GM18867 (cell line): ENCODE results near the gene PHYKPL.

ENCODE experiments used
- ATAC-seq: cut with Tn5 transposase; IDR thresholded peaks from one replicate; pipeline ENCODE4 v1.9.1; 2021; ENCODE audit warnings: mild to moderate bottlenecking, moderate library complexity; ENCODE audit not compliant: unreplicated experiment

The PHYKPL gene

GRCh38 chr5:178224403-178224802, 8.2 kb downstream of the PHYKPL start:
- no peak for ATAC-seq

DNA sequence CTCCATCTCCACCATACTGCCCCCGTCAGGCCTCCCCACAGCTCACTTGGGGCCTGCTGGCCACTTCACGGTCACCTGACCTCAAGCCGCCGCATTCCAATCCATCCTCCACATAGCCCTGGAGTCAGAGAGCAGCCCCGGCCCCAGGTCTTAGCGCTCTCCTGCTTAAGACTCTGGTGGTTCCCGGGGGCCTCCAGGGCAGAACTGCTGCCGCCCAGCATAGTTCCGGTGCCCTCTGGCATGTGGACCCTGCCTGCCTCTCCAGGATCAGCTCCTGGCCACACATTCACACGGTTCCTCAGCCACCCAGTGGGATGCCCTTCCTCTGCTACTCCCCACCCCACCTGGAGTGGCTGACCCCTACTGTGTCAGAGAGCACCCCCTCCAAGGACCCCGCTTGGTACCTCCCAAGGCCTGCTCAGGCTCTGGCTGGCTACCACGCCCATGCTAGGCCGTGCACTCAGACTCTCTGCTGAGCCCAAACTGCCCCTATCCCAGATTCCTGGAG, 8.7 kb downstream of the PHYKPL start:
- no peak for ATAC-seq

GRCh38 chr5:178223196-178223773, 9.3 kb downstream of the PHYKPL start:
- no peak for ATAC-seq

- no peak for ATAC-seq
Observed at GRCh38 chr5:178222292-178222691, 10.3 kb downstream of the PHYKPL start.

DNA sequence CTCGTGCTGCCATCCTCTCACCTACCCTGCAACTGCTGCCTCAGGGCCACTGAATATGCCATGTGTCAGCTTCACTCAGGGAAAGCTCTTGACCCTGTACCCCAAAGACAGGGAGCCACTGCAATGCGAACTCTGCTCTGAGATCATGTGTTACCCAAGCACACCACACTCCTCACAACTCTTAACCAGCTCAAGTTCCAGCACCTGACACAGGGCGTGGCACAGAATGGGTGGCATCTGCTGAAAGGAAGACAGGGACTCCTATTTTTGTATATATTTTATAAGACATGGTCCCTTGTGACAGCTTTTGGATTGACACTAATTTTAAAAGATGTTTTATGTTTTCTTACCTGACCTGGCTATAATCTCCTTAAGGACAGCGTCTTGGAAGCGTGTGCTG, 10.7 kb downstream of the PHYKPL start:
- ATAC-seq, result no peak

- ATAC-seq, result no peak
Observed at GRCh38 chr5:178221282-178221681, 11.3 kb downstream of the PHYKPL start.

- no peak for ATAC-seq
Observed at GRCh38 chr5:178218827-178219226, 13.8 kb downstream of the PHYKPL start.

GRCh38 chr5:178218237-178218776, 14.3 kb downstream of the PHYKPL start:
- no peak for ATAC-seq

GRCh38 chr5:178216779-178217178, 15.8 kb downstream of the PHYKPL start:
- no peak for ATAC-seq

DNA sequence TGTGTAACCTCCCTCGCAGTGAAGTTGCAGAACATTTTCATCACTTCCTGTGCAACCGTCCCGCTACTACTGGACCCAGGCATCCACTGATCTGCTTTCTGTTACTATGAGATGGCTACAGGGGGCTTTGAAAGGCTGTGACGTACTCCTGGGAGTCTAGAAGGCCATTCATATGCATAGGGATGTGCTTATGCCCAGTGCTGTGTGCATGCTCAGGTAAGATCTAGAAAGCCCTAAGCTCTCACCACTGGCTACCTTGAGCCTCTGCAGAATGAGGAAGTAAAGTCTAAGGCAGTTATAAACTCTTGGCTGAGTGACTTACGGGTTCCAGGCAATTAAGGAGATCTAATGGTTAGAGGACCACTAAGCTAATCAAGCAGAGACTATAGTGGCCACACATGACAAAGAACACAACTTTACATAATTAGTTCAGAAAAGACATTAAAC, 16.5 kb downstream of the PHYKPL start:
- ATAC-seq, result no peak

DNA sequence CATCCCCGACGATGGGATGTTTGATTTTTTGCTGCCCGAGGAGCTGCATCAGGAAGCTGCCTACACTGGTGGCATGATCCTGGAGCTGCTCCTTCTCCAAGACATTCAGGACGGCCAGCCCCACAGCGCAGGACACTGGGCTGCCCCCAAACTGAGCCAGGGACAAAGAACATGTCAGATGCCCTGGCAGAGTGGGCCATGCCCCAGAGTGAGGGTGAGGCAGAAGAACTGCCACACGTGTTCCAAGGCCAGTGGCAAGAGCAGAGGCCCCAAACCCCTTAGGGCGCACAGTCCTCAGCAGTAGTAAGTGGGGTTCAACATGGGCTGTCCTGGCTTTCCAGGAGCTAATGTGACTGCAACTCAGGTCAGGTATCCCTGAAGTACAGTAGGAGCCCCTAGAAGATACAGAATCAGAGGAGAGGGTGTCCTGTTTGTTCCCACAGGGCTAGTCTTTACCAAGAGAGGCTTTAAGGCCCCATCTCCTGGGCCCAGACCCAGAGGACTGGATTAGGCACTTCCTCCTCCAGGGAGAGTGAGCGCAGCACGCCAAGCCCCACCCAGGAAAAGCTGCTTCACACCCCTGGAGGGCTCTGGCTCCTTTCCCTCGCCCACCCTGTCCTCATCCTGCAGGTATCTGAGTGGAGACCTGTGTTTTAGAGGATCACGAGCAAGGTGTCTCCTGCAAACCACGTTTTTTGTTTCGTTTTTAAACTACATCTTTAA, 17.2 kb downstream of the PHYKPL start:
- ATAC-seq, result no peak

- no peak for ATAC-seq
Observed at GRCh38 chr5:178214160-178214803, 18.3 kb downstream of the PHYKPL start.

- ATAC-seq, result no peak
Observed at GRCh38 chr5:178213748-178214151, 18.9 kb downstream of the PHYKPL start.

DNA sequence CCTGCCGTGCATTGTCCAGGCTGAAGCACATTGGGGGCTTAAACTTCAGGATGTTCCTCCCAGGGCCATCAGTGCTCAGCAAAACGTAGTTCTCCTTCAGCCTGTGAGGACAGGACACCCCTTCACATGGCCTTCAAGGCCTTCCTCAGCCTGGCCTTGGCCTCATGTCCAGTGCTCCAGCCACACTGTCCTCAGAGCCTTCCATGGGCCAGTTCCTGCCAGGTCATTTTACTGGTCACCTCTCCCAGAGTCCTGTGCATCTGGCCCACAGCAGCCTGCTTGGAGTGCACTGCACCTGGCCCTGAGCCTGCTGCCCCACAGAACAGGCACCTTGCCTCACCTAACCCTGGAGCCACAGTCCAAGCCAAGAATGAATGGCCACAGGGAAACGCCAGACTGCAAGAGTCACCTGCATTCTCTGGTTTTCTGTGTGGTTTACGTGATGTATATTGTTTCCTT, 19.6 kb downstream of the PHYKPL start:
- no peak for ATAC-seq

DNA sequence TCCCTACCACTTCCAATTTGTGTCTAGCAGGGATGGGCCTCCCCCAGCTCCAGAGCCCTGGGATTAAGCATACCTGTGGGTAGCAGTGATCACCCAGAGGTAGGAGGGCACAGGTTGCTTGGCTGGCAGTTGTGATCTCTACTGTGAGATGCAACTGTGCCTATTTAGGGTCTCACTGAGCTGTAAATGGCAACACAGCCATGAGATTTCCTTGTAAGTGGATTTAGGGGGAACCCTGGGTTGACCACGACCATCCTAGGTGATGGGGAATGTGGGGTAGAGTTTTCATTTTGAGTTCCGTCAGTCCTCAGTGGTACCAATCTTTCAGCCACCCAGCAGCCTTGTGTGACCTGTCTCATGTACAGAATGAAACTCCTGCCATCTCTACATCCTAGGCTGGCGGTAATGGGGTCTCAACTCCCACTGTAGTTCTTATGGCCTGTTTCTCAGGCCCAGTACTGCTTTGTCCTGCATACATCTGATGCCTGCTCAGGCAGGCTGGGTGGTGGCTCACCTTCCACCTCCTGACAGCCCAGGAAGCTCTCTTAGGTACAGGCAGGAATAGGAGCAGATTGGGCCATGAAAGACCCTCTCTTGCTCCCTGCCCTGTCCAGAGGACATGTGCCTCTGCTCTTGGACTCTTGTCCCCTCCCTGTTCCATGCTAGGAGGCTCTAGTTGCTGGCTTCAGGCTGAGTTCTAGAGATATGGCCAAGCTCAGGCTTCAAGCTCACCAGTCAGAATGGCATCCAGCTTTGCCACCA, 20.2 kb downstream of the PHYKPL start:
- ATAC-seq, result no peak

GRCh38 chr5:178211095-178212048, 21.2 kb downstream of the PHYKPL start:
- no peak for ATAC-seq

DNA sequence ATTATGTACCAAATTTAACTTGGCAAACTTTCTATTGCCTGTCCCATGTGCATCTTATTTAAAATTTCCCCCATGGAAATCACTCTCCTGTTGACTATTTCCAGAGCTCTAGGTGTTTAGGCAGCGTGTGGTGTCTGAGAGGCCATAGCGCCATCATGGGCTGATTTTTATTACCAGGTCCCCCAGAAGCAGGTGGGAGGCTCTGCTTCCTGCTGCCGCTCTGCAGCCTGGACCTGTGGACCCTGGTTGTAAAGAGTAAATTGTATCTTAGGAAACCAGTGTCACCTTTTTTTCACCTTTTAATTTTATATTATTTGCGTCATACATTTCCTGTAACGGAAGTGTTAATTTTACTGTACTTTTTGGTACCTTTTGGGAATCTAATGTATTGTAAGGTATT, 21.9 kb downstream of the PHYKPL start:
- no peak for ATAC-seq

DNA sequence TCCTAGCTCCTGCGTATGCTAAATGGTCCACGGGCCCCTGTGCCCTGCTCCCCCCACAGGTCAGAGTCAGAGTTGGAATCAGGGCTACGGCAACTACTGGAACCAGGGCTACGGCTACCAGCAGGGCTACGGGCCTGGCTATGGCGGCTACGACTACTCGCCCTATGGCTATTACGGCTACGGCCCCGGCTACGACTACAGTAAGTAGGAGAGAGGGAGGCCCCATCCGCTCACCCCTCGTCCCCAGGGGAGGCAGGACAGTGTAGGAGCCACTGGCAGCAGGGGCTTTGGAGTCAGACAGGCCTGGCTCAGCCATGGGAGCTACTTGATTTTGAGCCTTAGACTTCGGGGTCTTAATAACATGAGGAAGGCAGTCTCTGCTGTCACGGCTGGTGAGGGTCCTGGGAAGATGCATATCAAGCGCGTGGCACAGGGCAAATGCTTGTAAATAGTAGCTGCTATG, 22.5 kb downstream of the PHYKPL start:
- no peak for ATAC-seq

GRCh38 chr5:178209334-178210072, 23.1 kb downstream of the PHYKPL start:
- ATAC-seq, result no peak
